ENCODE data around the gene FHIT.

FHIT gene

DNA sequence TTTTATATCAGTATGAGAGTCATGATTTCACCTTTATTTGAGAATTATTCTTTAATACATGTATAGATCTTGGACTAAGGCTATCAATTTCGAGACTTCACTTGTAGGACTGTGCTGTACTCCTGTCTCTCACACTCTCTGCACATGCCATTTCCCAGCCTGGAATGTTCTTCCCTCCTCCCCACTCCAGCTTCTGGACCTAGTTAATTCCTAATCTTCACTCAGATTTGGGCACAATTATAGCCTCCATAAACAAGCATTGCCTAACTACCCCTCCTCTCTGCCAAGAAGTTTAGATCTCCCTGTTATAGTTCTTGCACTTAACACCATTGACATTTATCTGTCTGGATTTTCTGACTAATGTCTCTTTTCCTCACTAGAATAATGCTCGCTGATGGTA lies 88.3 kb downstream of the FHIT start:
- no peak for DNase-seq

DNA sequence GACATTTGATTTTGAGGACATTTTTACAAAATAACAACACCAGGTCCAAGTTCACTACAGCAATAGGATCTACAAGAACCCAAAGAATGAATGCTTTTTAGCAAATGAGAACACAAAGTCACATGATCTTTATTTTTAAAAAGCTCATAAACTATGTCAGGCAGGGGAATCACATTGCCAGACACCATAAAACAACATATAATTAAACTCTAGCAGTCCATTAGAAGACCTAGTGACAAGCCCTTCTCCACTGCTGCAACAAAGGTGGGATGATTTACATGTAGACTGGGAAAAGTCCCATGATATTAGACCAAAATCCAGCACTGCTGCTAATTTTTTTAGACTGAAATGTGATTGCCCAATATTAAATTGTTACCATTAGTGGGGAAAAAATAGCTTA lies 92.6 kb downstream of the FHIT start:
- DNase-seq, result no peak

DNA sequence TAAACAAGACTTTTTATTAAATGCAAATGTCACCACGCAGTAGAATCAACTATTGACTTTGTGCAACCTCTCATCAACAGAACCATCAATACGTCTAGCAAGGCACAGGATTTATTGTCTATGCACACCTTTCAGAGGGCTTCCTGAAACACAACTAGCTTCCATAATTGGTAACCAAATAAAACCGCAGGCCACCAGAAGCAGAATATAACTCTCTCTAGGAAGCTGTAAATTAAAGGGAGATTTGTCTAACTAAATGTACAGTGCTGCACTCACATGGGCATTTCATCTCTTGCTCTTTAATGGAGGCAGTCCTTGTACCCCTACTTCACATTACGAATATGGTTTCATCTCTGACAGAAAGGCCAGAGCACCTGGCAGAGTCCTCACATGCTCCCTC lies 93.0 kb downstream of the FHIT start:
- DNase-seq, result no peak

DNA sequence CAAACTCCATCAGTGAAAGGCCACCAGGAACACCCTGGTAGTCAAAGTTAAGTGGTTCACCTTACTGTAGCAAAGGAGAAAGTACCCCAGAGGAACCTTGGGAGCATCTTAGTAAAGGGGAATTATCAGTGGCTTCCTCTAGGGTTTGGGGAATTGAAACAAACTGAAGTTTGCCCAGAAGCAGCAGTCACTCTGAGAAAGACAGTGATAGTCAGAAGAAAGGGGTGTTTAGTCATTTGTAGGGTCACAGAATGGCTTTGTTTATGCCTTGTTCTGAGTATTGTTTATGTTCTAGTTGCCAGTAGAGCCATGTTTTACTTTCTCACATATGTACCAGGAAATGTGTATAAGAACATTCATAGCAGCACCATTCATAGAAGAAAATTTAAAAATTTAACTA lies 93.8 kb downstream of the FHIT start:
- no peak for DNase-seq

DNA sequence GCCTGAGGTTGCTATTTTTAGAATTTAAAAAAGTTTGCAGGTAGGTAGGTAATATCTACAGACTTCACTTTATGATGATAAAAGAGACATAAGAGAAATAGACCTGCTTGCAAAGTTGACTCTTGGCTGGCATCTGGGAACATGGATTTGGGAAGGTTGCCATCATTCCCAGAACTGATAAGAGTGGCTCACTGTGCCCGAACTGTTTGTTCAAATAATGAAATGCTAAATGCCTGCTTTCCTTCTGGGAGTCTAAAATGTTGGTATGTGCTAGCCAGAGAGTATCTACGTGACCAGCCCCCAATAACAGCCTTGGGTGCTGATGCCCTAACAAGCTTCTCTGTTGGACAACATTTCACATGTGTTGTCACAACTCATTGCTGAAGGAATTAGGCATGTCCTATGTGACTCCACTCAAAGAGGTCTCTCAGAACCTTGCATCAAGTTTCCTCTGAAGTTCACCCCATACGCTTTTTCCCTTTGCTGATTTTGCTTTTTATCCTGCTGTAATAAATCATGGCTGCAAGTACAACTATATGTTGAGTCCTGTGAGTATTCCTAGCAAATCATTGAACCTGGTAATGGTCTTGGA lies 95.5 kb downstream of the FHIT start:
- DNase-seq, result no peak

DNA sequence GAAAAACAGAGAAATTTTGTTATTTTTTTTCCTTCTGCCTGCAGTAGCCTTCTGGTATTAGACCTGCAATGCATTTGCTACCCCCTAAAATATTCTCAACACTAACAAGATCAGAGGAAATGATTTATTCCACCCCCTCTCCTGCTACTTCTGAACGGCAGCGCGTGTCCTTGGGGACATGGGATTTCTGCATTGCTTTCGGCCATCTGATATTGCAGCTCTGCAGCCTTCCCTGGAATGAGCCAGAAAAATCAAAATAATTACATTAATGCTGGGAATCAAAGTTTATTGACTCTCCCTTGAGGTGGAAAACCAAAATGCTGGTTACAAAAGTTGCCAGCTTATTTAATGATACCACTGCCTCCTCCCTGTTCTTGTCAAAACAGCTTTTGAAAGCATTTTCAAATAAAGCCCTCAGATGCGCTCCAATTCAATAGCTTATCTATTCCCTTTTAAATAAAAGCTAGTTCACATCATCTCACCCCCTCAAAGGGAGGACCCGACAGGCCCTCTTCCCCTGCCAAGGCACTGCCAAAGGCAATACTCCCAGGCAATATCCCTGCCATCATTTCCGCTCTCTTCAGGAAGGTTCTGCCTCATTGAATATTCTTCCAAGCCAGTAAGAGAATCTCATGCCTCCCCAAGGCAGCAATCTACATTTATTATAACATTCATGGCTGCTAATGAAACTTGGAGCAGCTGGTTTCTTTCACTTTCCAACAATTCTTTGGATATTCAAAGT lies 96.6 kb downstream of the FHIT start:
- DNase-seq, result no peak

DNA sequence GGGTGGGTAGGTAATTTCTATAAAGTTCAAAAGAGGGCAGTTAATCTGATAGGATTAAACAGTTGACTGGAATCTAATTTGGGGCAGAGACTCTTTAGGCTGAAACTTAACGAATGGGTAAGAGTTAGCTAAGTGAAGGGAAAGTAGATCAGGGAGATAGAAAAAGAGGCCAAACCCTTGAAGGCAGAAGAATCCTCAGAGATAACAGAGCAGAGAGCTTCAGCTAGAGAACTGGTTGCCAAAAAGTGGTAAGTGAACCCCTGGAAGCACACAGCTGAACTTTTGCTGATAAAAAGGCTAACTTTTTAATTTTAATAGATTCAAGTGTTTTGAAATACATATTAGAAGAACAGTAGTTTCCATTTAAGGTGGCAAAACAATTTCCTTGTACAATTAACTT lies 99.2 kb downstream of the FHIT start:
- no peak for DNase-seq

DNA sequence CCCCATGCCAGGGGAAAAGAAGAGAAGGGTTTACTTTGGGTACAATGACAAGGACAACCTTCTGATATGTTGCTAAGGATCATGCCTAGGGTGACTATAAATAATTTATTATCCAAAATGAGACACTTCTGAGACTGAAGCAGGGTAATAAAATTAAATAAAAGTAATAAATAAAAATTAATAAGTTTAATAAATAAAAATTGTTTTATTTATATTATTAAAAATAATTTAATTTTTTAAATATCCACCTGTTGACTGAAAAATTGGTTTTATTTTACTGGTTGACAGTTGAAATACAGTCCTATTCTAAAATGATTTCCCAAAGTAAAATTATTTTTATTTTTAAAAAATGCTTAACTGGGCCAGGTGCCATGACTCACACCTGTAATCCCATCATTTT lies 102.0 kb downstream of the FHIT start:
- DNase-seq, result no peak

DNA sequence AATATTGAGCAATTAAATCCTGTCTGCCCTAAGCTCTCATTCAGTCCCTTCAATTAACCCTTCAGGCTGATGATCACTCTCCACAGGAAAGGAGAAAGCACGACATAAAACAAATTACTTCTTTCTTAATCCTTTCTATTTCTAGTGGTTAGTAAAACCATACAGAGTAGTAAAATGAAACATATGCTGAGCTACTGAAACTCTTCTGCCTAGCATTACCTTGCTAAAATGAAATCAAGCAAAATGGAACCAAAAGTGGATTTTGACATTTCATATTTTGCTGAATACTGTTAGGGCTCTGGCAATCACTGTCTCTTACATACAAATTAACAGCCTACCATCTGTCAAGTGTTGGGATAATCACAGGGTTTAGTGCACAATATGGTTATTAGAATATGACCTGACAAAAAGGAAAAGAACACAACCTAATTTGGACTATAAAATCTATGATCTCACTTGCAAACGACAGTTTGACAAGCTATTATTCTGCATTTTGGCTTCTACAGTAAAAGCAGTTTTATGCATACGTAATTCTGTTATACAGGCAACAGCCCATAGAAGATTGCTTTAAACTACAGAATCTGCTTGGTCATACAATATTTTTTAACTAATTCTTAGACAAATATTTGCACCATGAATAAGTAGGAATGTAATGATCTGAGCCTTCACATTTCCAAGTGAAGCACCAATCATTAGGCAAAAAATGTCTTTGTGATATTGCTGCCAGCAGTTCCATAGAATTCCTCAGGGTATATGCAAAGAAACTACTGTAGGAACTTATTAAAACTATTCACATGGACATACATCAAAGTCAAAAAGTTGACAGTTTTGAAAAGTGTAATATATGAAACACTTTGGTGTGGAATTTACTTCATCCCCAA lies 105.0 kb downstream of the FHIT start:
- DNase-seq, result no peak

DNA sequence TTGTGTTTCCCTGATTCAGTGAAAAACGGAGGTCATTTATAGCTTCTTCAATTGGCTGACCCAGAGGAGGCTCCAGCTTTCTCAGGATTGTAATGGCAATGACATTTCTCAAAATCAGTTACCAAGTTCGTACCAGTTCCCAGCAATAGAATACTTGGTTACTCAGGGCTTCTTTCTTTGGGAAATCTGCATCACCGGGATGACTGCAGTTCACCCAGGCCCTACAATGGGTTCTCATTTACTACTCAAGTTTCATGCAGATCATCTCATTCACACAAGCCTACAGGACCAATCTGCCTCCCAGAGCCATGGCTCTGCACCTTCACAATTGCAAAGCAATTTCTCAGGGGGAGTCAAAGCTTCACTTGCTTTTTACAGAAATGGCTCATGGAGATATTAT lies 109.6 kb downstream of the FHIT start:
- no peak for DNase-seq

DNA sequence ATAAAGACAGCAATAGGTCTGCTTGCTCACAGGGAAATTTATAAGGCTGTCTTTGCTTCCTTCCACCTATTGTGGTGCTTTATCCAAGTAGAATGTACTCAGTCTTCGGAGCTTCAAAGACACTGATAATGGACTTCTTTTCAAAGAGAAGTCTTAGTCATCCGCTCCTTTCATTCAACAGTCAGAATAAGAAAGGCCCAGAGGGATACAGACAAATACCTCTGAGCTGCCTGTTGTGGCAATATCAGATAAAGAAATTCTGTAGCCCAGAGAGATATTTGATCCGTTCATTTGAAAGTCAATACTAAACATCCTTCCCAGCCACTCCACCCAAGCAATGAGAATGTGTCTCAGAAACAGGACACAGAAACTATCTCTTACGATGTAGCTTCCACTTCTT lies 110.0 kb downstream of the FHIT start:
- no peak for DNase-seq

DNA sequence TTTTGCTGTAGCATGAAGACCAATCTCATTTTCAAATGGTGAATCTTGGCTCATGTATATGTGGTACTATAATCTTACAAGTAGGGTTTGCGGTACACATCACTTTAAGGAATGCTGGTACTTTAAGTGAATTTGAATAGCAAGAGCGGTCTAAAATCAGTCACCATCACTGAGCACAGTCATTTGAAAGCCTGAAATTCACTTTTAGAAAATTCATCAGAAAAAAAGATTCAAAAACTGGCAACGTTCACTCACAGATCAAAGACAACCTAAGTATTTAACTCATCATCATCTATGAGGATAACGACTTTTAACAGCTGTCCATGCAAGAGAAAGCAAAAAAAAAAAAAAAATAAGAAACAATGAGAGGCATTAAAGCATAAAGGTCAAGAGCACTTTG lies 111.6 kb downstream of the FHIT start:
- no peak for DNase-seq

DNA sequence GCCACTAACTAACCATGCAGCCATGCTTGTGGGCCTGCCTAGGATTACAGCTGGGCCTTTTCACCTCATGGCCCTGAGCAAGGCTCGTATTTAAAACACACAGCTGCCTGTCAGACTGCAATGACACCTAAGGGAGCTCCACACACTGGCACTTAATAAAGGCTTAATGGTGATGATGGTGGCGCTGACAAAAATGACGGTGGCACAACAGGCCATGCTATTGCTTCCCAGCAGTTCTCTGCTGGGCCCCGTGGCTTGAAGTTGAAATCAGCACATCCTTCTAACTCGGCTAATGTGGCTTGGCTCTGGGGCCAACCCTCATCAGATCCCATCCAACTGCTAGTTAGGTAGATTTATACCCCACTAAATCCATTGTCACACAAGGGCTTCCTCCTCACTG lies 112.9 kb downstream of the FHIT start:
- DNase-seq, result no peak

DNA sequence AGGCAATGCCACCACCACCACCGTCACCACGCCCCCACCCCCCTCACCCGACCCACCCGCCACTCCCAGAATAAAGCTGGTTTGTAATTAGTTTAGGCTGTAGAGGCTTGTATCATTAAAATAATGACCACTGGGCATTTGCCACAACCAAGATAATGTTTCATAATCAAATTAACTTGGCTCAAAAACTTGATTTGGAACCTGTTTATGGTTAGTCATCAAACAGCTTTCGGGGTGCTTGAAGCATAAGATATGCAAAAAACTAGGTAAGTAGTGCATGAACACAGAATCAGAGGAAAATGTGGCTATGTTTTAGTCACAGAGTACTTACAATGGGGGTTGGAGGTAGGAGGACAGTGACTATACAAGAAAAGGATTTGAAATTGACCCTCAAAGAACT lies 115.1 kb downstream of the FHIT start:
- DNase-seq, result no peak

DNA sequence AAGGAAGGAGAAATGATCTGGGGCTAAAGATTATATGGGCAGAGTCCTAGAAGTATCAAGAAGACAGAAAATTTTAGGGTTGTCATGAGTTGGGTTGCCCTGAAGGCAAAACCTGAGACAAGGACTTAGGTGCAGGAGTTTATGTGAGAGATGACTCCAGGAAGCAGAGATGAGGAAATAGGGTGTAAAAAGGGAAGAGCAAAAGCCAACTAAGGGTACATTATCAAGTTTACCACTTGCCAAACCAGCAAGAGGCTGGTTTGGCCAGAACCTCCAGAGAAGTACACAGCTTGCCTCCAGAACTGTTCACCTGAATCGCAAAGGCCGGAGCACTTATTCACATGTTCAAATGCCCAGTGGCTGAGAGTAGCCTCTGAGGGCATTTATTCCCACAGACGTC lies 116.7 kb downstream of the FHIT start:
- no peak for DNase-seq

DNA sequence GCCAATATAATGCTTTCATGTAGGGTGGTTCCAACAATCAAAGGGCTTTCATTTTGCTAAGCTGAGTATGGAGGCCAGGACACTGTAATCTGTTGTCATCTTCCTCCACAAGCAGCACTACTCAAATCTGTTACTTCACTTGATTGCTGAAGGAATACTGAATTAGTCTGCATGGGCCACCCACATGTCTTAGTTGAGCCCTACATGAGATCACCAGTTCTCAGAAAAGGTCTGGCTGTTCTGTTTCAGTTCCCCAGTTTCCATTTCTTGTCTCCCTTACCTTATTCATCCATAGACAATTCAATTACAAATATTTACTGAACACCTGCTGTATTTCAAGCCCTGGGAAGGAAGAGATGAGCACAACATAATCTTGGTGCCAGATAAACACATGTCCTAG lies 119.2 kb downstream of the FHIT start:
- DNase-seq, result no peak

DNA sequence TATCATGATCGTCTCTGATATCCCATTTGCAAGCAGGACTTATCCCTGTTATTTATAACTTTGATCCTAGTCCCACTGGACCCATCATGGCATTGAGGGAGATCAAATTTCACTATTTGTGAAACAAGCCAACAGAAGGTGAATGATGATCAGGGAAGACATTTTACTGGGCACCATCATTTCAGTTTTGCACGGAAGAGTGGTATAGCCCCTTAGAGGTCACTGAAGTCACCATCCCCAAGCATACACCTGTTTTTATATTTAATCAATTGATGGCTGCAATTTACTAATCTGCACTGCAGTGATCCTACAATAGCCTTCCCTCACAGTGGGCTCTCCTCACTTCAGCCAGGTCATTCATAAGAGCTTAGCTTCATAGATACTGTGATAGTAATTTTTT lies 132.4 kb downstream of the FHIT start:
- no peak for DNase-seq

DNA sequence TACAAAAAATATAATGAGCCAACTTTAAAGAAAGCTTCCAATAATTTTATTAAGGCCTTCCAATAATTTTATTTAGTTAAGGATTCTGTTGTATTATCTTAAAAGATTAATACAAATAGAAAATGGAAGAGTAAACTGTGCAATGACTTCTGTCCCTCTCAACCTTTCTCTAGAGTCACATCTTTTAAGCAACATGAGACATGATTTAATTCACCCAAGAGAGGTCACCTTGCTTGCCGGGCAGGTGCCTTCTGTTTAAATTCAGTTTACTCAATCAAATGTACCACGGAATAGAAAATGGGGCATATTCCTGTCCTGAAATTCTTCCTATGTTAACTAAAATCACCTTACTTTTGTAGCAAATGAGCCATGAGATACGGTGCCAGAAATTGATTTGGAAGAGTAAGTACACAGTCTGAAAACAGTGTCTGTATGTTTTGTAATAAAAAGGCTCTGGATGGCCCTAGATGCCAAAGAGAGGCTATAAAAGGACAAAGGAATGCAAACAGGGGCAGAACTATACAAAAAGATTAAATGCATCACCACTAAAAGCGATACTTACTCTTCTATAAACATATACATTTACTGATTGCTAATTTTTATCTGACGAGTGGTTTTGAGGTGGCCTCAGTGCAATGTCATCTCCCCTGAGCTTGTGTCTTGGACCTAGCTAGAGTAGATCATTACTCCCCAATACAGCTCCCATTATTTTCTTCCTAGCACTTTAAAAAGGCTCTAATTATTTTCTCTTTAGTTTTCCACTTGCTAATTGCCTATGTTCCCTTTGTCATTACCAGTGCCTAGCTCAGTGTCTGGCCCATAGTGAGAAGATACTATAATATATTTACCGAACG lies 134.0 kb downstream of the FHIT start:
- DNase-seq, result no peak

DNA sequence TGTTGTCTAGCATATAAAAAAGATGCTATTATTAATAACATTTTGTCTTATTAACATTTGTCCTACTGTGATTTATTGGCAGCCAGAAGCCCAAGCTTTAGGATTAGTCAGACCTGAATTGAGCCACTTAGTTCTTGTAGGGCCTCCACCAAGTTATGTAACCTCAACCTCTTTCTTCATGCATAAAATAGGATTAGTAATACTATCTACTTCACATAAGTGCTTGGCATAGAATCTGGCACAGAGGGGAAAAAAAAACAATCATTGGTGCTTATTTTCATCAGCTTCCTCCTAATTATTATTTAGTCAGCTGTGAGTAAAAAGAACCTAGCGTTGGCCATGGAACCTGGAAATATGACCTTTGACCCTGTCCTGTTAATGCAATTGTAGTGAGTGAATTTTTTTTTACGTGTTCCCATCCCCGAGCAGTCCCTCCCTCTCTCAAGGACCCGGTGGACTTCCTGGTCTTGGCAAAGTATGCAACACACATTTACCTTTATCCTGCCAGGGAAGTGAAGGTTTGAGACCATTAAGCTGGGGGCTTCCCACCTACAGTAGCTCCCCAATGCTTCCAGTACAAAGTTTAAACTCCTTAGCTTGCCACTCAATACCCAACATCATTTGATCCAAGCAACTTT lies 136.8 kb downstream of the FHIT start:
- DNase-seq, result no peak

DNA sequence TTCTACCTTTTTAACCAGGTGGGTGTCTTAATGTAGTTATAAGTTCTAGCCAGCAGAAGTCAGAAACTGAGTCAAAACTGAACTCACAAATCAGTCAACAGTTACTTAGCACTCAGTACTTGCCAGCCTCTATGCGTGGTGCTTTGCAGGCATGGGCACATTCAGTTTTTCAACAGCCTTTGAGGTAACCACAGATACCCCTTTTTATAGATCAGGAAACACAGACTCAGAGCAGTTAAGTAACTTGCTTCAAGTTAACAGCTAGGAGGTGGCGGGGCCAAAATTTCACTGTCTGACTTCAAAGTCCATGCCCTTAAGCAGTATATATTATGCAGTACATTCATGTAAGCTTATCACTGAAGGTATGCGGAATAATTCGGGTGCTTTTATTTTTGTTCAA lies 139.4 kb downstream of the FHIT start:
- no peak for DNase-seq

DNA sequence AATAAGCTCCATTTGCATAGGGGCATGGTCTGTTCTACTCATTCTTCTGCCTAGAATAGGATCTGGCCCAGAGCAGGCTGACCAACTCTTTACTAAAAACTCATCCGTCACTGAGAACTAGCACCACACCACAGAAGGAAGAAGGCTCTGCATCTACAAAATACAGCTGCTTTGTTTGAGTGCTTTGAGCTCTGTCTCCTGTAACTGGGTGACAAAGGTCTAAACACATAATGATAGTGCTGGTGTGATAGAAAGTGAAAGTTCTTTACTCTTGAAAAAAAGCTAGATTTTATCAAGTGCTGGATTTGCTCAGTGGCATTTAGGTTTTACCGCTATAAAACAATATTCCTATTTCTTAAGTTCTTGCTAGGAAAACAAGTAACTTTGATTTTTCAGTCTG lies 140.7 kb downstream of the FHIT start:
- DNase-seq, result no peak

DNA sequence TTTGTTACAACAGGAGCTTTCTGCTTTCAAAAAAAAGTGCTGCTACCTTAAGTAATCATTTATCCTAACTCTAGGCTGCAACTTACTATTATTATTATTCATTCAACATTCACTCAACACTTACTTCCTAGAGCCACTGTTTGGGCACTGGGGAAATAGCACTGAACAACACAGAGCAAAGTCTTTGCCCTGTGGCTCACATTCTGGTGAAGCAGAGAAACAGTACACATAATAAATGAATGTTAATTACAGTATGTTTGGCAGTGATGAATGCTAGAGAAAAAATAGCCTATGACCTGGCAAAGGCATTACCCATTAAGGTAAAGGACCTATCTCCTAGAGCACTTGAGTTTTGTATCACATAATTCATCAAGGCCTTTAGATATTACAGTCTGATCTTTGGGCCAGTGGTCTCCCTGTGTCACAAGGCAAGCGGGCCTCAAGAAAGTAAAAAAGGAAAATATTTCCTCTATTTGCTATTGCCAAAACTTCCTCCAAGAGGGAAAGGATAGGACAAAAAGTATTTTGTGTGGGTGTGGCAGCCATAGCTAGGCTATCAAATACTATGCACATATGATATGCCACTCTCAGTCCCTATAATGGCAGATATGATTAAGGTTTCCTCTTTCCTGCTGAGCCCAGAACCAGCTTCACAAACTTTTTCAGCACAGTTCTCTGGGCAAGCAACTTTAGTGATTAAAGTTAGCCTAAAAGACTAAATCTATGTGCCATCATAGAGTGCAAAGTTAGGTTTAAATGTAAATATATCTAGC lies 142.8 kb downstream of the FHIT start:
- no peak for DNase-seq

Measured in stimulated activated CD4-positive, alpha-beta T cell treated with anti-CD3 and anti-CD28 coated beads, Interleukin-2, amount 100 ng/mL, for 48 hours (primary cell).